Fibroblast of lung (primary cell): ENCODE results near the gene GALNT7. TPM values are rescaled to one million over a fixed set of nuclear protein-coding genes. Genes with fewer than 3 reads are reported as not detected.

Experiments
- DNase-seq, 2 donors: peaks; one replicate each; pipeline versions ENCODE4 v3.0.0 to v3.0.0-alpha.2; 2010; ENCODE audit warnings: low read depth in 2 of 2
- H2AFZ ChIP-seq: 2 replicates; pipeline ENCODE4 v1.5.1; 2012; ENCODE audit warnings: low read length, control low read depth, inconsistent platforms
- H3K27ac ChIP-seq: 2 replicates; pipeline ENCODE4 v1.5.1; 2011; ENCODE audit warnings: low read length, control low read depth; ENCODE audit not compliant: insufficient read depth
- H3K27me3 ChIP-seq: 2 replicates; pipeline ENCODE4 v1.5.1; 2011; ENCODE audit warnings: mild to moderate bottlenecking, low read length; ENCODE audit not compliant: control insufficient read depth, insufficient read depth
- H3K36me3 ChIP-seq: 2 replicates; pipeline ENCODE4 v1.5.1; 2011; ENCODE audit warnings: low read length; ENCODE audit not compliant: control insufficient read depth, insufficient read depth
- H3K4me1 ChIP-seq: 2 replicates; pipeline ENCODE4 v1.5.1; 2011; ENCODE audit warnings: low read length; ENCODE audit not compliant: control insufficient read depth, insufficient read depth; ENCODE audit errors: extremely low read depth
- H3K4me2 ChIP-seq: 2 replicates; pipeline ENCODE4 v1.5.1; 2011; ENCODE audit warnings: low read length, control low read depth; ENCODE audit not compliant: insufficient read depth; ENCODE audit errors: extremely low read depth
- H3K4me3 ChIP-seq, 4 experiments: fragments of 200-600 bp in 1 of 4; sonication (generic) in 1 of 4; replicated peaks in 1 of 4; 2 replicates each; pipeline ENCODE4 v1.5.1; 2011 to 2016; ENCODE audit warnings: low read length in 4 of 4, low read depth in 3 of 4, mild to moderate bottlenecking in 3 of 4, control low read depth in 2 of 4, inconsistent platforms in 1 of 4, mixed read lengths in 1 of 4; ENCODE audit not compliant: insufficient read depth in 1 of 4; ENCODE audit errors: control extremely low read depth in 1 of 4
- H3K79me2 ChIP-seq: 2 replicates; pipeline ENCODE4 v1.5.1; 2012; ENCODE audit warnings: mild to moderate bottlenecking, low read length, inconsistent platforms; ENCODE audit not compliant: control insufficient read depth, insufficient read depth
- H3K9ac ChIP-seq: 2 replicates; pipeline ENCODE4 v1.5.1; 2011; ENCODE audit warnings: mild to moderate bottlenecking, low read length, control low read depth; ENCODE audit not compliant: insufficient read depth
- H3K9me3 ChIP-seq: 2 replicates; pipeline ENCODE4 v1.5.1; 2012; ENCODE audit warnings: low read depth, low read length; ENCODE audit not compliant: control insufficient read depth, insufficient read depth
- H4K20me1 ChIP-seq: 2 replicates; pipeline ENCODE4 v1.5.1; 2011; ENCODE audit warnings: low read length; ENCODE audit not compliant: control insufficient read depth, insufficient read depth; ENCODE audit errors: extremely low read depth
- CTCF ChIP-seq, 2 donors: IDR thresholded peaks in 1 of 2; conservative IDR thresholded peaks in 1 of 2; 1 replicate in 1 of 2; 2 replicates in 1 of 2; pipeline ENCODE4 v1.5.1; 2011 to 2012; ENCODE audit warnings: low read length in 2 of 2, control low read depth in 1 of 2, inconsistent platforms in 1 of 2, low read depth in 1 of 2, mild to moderate bottlenecking in 1 of 2
- EZH2 ChIP-seq: IDR thresholded peaks from 2 replicates; pipeline ENCODE4 v1.5.1; 2012; ENCODE audit warnings: low read length, control low read depth, mild to moderate bottlenecking; ENCODE audit errors: missing control alignments
- polyA plus RNA-seq, 2 donors: library from polyadenylated mRNA; depleted of rRNA in 1 of 2; stranded (reverse) in 1 of 2; unstranded in 1 of 2; fragments of >200 nt; gene quantifications; 2 replicates each; pipeline ENCODE4 v1.2.1, GENCODE V29; 2011 to 2012; ENCODE audit warnings: missing spikeins in 1 of 2
- total RNA-seq: library from RNA; depleted of rRNA; stranded (reverse); fragments of >200 nt; gene quantifications from 2 replicates; pipeline ENCODE4 v1.2.1, GENCODE V29; 2014

The GALNT7 gene
- total and polyA plus RNA-seq, 2 donors (not counting 1 experiment from before 2014, with no cell fraction given), result 40.4 to 45.4 TPM

- H3K4me3 ChIP-seq, result peak overlapping the region; percentile 62 to 89 (median 68)
These were observed 994 bp downstream of the GALNT7 start for GRCh38 chr4:173169428-173170181.

GRCh38 chr4:173170182-173170778 is 1.7 kb downstream of the GALNT7 start:
- Histone ChIP-seq H3K4me2 (peak overlapping the region; percentile 67), H2AFZ (peak overlapping the region; percentile 49), H3K4me1 (peaks cover 5% of the 10 kb centered on the region), H3K9ac (peak overlapping the region; percentile 51), H3K27ac (peak overlapping the region; percentile 65), H3K27me3 (no peaks in the 10 kb centered on the region), H4K20me1 (no peaks in the 10 kb centered on the region), H3K9me3 (no peaks in the 10 kb centered on the region), H3K36me3 (no peaks in the 10 kb centered on the region), H3K4me3 (peak overlapping the region; percentile 62 to 89 (median 68)), H3K79me2 (peaks cover 9% of the 10 kb centered on the region)
- peak; percentile 26 to 38 for DNase-seq
- TF ChIP-seq CTCF (conservative IDR thresholded peaks at IDR 0.05 in 1 of 2, IDR thresholded peaks at IDR 0.05 in 1 of 2; ENCODE audit: low read depth in 1 of 2, low read length in 2 of 2), result no peak
- no peak for TF ChIP-seq EZH2

More at GRCh38 chr4:173169428-173170181, 994 bp downstream of the GALNT7 start:
- H3K4me2 ChIP-seq, result peak overlapping the region; percentile 67
- no peaks in the 10 kb centered on the region for H3K9me3 ChIP-seq
- peak overlapping the region; percentile 51 for H3K9ac ChIP-seq
- no peaks in the 10 kb centered on the region for H4K20me1 ChIP-seq
- H2AFZ ChIP-seq, result peak overlapping the region; percentile 49
- peak overlapping the region; percentile 65 for H3K27ac ChIP-seq
- H3K79me2 ChIP-seq, result peaks cover 9% of the 10 kb centered on the region
- H3K27me3 ChIP-seq, result no peaks in the 10 kb centered on the region
- DNase-seq, result peak; percentile 70 to 71
- TF ChIP-seq CTCF (conservative IDR thresholded peaks at IDR 0.05 in 1 of 2, IDR thresholded peaks at IDR 0.05 in 1 of 2; ENCODE audit: low read depth in 1 of 2, low read length in 2 of 2) (no peak), EZH2 (no peak)
- H3K36me3 ChIP-seq, result no peaks in the 10 kb centered on the region
- H3K4me1 ChIP-seq, result peaks cover 5% of the 10 kb centered on the region

GRCh38 chr4:173171098-173171497 is 2.5 kb downstream of the GALNT7 start:
- H3K4me3 ChIP-seq, result peak overlapping the region in 1 of 4 experiments; percentile 89
- no peaks in the 10 kb centered on the region for H3K27me3 ChIP-seq
- TF ChIP-seq CTCF (conservative IDR thresholded peaks at IDR 0.05 in 1 of 2, IDR thresholded peaks at IDR 0.05 in 1 of 2; ENCODE audit: low read depth in 1 of 2, low read length in 2 of 2) (peak; percentile 27 to 49), EZH2 (no peak)
- DNase-seq, result peak; percentile 40 to 50
- peaks cover 9% of the 10 kb centered on the region for H3K79me2 ChIP-seq
- no peak overlapping the region for H3K4me2 ChIP-seq
- H3K9me3 ChIP-seq, result no peaks in the 10 kb centered on the region
- H3K4me1 ChIP-seq, result peaks cover 5% of the 10 kb centered on the region
- H3K27ac ChIP-seq, result no peak overlapping the region
- H2AFZ ChIP-seq, result no peak overlapping the region
- no peak overlapping the region for H3K9ac ChIP-seq
- no peaks in the 10 kb centered on the region for H4K20me1 ChIP-seq
- H3K36me3 ChIP-seq, result no peaks in the 10 kb centered on the region
